A673 (cell line): Measurements from ENCODE around the gene VSIG2.

Source experiments
- CTCF ChIP-seq: fragments of 300-800, 200-600 bp; sonication (generic); conservative IDR thresholded peaks from 2 replicates; pipeline ENCODE4 v1.5.1; 2017; ENCODE audit warnings: low read depth, mild to moderate bottlenecking, antibody characterized with exemption, low read length, moderate library complexity, mixed read lengths
- EZH2 ChIP-seq: fragments of 200-600 bp; sonication (generic); IDR thresholded peaks from 2 replicates; pipeline ENCODE4 v1.6.1; 2017; ENCODE audit warnings: borderline replicate concordance, low read depth, mild to moderate bottlenecking, mixed read lengths, antibody characterized with exemption, low read length; ENCODE audit not compliant: poor library complexity, severe bottlenecking

- no peak for TF ChIP-seq CTCF
- no peak for TF ChIP-seq EZH2
Observed at GRCh38 chr11:124717786-124718651, 34.0 kb downstream of the VSIG2 start.
